Middle frontal gyrus (tissue), 1 donor: ENCODE measurements around the gene GMEB1.
"Not testable (repeated sequence)": the region's sequence is repeated elsewhere in the genome, so short reads cannot be mapped to it uniquely, and the experiment has no call there.

Experiments used
- DNase-seq: peaks from one replicate; pipeline ENCODE4 v3.0.0-alpha.2; 2015; ENCODE audit warnings: low spot score; ENCODE audit errors: extremely low spot score

Gene GMEB1

DNA sequence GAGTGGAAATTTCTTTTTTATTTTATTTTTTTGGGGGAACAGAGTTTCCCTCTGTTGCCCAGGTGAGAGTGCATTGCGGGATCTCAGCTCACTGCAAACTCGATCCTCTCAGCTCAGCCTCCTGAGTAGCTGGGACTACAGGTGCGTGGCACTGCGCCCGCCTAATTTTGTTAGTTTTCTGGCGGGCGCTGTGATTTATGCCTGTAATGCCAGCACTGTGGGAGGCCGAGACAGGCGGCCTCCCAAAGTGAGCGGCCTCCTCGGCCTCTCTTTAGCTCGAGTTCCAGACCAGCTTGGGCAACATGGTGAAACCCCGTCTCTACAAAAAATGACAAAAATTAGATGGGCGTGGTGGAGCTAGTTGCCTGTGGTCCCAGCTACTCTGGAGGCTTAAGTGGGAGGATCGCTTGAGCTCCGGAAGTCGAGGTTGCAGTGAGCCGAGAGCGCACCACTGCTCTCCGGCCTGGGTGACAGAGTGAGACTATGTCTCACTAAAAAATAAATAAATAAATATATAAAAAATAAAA, 2.7 kb downstream of the GMEB1 start:
- no peak for DNase-seq

DNA sequence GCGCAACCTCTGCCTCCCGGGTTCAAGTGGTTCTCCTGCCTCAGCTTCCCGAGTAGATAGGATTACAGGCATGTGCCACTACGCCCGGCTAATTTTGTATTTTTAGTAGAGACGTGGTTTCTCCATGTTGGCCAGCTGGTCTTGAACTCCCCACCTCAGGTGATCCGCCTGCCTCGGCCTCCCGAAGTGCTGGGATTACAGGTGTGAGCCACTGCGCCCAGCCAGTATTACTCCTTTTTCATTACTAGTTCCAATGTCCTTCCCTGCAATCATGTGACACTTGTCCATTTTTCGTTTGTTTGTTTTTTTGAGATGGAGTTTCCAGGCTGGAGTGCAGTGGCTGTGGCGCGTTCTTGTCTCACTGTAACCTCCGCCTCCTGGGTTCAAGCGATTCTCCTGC, 4.4 kb downstream of the GMEB1 start:
- DNase-seq = not testable (repeated sequence)

DNA sequence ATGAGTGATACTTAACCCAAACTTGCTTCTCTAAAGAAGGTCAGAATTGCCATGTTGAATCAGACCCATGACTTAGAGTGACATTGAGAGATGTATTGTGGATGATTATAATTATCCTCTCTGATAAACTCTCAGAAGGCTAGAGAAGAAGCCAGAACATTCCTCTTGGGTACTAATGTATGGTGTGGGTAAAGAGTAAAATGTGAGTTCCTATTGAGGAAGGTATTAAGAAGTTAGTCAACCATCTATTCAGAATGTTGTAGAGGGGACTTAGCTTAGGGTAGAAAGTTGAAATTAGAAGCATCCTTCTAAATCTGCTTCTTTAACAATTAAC, 7.3 kb downstream of the GMEB1 start:
- no peak for DNase-seq

DNA sequence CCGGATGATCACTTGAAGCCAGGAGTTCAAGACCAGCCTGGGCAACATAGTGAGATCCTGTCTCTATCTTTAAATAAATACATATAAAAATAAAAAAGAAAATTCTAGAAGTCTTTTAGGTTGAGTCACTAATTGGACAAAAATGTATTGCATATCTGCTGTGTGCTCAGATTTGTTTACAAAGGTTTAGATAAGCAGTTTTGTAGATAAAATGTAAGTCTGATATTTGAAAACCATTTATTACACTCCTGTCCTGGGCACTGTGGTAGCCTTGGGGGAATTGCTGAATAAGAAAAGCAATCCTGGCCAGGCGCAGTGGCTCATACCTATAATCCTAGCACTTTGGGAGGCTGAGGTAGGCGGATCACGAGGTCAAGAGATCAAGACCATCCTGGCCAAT, 11.6 kb downstream of the GMEB1 start:
- DNase-seq = no peak

DNA sequence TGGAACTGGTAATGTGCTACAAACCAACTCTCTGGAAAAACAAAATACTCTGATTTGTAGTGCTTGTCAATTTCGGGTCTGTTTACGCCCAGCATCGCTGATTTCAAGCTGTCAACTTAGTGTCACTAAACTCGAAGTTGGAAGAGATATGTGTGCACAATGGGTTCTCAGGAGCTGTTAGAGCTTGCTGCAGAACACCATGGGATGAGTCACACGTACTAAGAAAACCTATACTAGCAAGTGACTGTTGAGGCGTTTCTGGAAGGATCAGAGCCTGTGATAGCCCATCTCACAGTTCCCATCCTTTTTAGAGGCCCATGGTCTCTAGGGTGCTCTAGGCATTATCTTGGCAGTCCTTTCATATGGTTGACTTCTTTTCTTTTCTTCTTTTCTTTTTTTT, 14.3 kb downstream of the GMEB1 start:
- no peak for DNase-seq

DNA sequence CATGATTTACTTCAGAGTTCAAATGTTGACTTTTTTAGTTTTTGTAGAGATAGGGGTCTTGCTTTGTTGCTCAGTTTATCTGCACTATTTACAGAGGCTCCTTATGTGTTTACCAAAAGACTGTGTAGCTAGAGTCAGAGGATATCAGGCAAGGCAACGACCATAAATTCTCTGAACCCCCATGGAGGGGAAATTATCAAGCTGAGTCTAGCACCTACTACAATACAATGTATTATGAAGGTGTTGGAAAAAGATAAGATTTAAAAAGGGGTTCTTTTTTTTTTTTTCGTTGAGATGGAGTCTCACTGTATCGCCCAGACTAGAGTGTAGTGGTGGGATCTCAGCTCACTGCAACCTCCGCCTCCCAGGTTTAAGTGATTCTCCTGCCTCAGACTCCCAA, 16.4 kb downstream of the GMEB1 start:
- no peak for DNase-seq

DNA sequence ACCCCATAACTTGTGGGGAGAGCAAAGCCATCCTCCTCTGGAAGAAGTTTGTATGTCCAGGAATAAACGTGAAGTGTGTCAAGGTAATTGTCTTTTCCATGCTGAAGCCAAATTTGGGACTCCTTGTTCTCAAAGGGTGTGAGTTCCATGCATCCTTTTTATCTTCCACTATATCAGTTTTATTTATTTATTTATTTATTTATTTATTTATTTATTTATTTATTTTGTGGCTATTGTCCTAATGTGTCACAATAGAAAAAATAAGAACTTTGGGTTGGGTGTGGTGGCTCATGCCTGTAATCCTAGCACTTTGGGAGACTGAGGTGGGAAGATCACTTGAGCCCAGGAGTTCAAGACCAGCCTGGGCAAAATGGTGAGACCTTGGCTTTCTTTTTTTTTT, 23.0 kb downstream of the GMEB1 start:
- not testable (repeated sequence) for DNase-seq

DNA sequence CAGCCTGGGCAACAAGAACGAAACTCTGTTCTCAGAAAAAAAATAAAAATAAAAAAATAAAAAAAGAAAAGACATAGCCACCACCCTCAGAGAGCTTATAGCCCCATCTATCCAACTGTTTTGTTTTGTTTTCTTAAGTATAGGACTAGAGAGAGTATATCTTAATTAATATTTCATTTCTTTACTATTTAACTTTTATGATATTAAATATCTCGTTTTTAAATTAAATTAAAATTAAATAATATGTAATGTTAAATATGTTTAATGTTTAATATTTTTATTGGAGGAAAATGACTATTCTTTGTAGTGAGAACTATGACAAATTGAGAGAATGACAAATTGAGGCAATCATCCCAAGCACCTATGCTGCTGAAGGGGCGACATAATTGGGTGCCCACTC, 35.0 kb downstream of the GMEB1 start:
- no peak for DNase-seq

DNA sequence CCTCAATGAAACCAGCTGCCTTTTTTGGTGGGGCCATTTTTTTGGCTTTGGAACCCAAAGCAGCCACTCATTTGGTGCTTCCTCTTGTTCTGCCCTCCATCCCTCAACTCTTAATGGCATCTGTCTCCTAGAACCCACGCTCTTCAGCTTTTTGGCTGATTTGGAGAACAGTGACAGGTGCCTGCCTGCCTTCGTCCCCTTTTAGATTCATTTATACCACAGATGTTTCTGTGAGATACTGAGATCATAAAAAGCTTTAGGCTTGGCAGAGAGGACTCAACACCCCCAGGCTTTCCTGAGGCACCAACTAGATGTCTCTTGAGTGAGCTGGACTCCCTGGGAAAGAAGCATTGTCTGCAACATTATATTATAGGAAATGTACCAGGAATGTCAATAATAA, 47.8 kb downstream of the GMEB1 start:
- DNase-seq = no peak

DNA sequence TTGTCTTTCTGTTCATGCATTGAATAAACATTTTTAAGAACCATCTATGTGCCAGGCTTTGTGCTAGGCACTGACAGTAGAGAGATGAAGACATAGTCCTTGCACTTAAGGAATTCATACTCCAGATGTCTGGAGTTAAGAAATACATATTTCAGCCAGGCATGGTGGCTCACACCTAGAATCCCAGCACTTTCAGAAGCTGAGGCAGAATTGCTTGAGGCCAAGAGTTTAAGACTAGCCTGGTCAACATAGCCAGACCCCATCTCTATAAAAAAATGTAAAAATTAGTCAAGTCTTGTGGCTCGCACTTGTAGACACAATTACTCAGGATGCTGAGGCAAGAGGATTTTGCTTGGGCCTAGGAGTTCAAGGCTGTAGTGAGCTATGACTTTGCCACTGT, 49.6 kb downstream of the GMEB1 start:
- DNase-seq = no peak

DNA sequence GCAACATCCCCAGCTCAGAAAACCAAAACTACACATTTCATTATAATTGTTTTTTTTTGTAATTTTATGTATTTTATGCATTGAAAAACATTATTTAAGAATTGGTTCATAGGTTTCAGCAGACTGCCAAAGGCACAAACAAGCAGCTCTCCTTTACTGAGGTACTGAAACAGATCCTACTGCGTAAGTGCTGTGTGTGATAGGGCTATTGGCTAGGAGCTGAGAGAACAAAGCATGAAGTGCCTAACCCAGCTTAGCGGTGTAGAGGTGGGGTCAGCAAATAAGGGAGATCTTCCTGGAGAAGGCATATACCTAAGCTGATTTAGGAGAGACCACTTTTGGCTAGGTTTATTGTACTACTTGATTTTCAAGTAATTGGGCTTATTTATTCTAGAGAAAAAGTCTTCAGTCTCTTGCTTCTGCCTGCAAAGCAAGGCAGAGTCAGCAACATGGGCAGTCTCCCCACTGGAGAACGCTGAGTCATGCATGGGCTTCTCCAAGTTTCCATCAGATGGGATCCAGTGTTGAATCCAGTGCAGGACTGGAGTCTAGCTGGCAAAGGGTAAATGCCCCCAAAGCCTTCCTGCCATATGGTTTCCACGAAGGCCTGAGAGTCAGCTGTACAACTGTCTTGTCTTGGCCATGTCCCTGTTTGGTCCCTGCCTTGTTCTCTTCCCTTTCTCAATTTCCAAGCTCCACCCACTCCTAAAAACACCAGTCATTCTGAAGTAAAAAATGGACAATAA, 50.2 kb downstream of the GMEB1 start:
- DNase-seq = no peak

DNA sequence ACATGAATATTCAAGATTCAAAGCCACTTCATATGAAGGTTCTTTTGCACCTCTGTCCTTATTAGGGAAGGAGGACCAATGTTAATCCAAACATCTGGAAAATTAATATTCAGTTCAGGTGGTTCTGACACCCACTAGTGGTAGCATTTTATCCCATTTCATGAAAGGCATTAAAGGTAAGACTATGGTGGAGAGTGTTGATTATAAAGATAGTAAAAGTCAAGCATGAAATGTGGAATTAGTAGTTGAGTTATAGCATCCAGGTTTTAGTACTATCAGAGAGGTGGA, 50.7 kb downstream of the GMEB1 start:
- no peak for DNase-seq

DNA sequence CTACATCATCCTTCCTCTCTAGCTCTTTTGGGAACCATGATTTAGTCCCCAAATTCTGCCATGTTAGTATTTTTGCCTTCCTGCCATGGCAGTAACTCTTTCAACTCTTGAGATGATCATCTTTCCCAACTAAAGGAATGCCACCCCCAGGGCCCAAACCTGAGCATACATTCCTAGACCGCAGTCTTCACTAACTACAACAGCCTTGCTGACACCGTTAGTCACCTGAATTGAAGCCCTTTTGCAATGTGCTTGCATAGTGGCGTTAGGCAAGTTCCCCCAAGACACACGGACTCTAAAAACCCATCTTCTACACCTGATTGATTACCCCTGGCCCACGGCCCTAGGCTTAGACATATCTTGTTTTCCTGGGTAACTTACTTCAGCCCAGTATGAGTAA, 51.8 kb downstream of the GMEB1 start:
- DNase-seq = no peak

DNA sequence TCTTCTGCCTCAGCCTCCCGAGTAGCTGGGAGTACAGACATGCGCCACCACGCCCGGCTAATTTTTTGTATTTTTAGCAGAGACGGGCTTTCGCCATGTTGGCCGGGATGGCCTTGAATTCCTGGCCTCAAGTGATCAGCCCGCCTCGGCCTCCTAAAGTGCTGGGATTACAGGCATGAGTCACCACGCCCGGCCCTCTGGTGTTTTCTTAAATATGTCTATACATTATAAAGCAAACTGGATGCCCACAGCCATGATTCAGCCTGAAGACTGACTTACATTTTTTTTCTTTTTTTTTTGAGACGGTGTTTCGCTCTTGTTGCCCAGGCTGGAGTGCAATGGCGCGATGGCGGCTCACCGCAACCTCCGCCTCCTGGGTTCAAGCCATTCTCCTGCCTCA, 53.3 kb downstream of the GMEB1 start:
- not testable (repeated sequence) for DNase-seq

DNA sequence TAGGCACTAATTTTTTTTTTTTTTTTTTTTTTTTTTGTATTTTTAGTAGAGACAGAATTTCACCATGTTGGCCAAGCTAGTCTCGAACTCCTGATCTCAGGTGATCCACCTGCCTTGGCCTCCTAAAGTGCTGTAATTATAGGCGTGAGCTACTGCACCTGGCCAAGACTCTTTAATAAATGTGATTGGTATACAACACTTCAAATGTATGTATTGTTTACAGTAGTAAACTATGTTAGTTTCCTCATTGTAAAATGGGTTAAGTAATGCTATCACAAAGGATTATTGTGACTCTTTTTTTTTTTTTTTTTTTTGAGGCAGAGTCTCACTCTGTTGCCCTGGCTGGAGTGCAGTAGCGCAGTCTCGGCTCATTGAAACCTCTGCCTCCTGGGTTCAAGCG, 56.8 kb downstream of the GMEB1 start:
- not testable (repeated sequence) for DNase-seq

DNA sequence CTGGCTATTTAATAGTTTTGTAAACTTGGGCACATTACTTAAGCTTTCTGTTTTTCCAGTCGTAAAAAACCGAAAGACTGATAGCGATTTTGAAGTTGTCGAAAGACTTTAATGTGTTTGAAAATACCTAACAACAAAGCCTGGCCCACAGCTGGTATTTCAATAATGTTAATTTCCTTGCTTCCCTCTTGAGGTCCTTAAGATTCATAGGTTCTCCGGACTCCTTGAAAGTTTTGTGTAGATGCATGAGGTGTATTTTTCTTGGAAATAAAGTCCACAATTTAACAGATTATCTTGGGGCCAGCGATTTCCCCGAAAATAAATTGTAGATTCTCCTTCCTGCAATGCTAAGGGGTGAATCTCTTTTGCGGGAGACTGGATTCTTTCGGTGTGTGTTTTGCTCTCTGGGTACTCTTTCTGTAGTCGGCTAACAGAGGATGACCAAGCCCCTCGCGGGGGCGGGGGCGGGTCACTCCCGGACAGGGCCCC, 67.4 kb downstream of the GMEB1 start:
- DNase-seq = no peak

DNA sequence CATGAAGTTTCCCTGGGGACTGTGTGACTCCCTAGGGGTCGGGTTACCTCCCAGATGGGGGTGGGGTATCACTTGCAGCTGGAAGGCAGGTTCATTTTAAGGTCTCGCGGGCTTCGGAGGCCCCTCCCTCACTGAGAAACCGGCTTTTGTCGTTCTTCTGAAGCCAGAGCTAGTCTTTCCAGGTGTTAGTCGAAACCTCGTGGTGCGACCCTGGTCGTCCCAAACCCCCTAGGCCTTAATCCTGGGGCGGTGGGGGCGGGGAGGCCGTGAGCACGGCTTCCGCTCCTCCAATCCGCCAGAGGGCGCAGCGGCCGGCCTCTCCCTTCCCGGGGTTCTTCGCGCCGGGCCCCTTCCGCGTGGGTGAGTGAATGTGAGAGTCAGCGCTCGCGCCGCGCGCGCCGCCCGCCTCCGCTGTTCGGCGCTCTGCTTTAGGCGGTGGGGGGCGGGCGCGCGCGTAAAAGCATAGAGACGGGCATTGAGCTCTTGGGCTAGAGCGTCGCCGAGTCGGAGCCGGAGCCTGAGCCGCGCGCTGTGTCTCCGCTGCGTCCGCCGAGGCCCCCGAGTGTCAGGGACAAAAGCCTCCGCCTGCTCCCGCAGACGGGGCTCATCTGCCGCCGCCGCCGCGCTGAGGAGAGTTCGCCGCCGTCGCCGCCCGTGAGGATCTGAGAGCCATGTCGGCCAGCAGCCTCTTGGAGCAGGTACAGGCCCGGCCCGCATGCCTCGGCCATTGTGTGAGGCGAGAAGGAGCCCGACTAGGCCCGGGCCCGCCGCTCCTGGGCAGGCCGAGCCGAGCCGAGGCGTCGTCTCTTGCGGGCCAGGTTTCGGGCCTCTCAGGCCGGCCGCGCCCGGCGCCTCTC, 68.1 kb downstream of the GMEB1 start, which contains the start of gene YTHDF2:
YTHDF2 (plus strand) TSS at position 491 of the 857 bp plus-strand sequence; CDS start at position 672, 181 bp downstream.
- DNase-seq = peak; percentile 94

DNA sequence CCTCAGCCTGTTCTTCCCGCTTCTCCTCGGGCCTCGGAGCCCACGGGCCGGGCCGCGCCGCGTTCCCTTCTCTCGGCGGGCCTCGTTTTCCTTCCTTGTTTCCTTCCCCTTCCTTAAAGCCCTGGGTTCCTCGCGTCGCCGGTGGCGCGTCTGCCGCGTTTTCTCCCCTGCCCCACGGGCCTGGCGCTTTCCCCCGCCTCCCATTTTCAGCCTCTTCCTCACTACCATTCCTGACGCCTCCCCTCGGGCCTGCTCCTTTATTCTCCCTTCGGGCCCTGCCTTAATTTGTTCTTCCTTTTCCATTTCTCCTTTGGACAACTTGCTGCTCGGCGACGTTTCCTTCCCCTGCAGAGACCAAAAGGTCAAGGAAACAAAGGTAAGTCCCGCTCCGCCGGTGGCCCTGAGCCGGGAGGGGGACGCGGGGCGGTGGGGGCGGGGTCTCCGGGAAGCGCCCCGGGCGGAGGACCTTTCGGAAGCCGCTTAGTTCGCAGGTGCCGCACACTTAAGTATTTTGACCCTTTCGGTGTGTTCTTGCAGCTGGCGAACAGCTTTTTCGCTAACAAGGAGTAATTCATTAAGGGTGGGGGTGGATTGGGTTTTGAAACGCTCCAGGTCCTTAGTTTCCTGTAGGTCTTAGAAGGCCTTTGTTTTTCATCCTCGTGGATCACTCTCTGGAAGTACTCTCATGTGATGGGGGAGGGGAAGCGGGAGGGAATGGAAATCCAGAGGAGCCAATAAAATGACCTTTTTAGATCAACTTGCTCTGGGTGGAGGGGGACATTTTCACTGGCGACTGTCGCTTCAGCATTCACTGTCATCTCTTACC, 68.9 kb downstream of the GMEB1 start:
- no peak for DNase-seq

DNA sequence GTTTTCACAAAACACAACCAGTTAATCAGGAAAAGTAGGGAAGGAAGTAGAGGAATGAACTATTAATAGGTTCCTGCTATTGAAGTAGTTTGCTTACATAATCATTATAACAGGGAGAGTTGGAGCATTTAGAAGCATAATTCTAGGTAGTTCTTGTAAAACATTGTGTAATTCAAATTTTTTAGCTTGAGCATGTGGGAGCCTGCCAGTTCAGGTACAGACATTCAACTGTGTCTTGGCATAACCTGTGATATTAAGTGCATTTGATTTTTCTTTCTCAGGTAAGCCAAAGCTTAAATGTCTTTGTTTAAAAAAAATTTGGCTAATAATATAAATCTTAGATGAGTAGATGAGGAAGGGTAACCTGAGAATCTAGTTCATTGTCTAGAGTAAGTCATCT, 71.5 kb downstream of the GMEB1 start:
- DNase-seq = no peak

DNA sequence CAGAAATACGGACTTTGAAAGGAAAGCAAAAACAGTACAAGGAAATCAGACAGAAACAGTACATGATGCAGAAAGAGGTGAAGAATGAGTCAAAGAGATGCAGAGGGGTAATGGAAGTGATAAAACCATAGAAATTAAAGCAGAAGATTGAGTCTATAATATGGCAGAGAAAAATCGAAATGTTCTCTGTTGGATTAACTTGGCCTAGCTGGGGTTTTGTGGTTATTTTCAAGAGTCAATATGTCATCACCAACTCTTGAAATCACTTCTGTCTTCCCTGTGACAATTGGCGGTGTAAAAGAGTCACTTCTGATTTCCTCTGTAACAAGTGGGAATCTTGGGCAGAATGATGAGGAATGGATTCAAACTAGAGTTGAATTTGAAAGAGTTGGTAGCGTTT, 75.6 kb downstream of the GMEB1 start:
- DNase-seq = no peak

DNA sequence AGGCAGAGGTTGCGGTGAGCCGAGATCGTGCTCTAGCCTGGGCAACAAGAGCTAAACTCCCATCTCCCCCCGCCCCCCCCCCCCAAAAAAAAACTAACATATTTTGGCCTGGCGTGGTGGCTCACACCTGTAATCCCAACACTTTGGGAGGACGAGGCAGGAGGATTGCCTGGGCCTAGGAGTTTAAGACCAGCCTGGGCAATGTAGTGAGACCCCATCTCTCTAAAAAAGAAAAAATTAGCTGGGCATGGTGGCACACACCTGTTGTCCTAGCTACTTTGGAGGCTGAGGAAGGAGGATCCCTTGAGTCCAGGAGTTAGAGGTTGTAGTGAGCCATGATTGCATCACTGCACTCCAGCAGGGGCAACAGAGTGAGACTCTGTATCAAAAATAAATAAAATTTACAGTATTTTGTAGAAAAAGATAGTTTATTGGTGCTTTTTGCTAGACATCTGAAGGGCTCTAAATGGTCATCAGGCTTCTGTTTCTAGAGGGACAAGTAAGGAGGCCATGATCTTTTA, 77.1 kb downstream of the GMEB1 start:
- no peak for DNase-seq
